Lower lobe of right lung (tissue), 2 donors: Measurements from ENCODE around the gene UBAC2. TPM values are rescaled to one million over a fixed set of nuclear protein-coding genes. Genes with fewer than 3 reads are reported as not detected.

ENCODE experiments used
- ATAC-seq, 2 donors: fragments of 200-7000 bp; cut with Tn5 transposase; one replicate each; pipeline ENCODE4 v1.9.1; 2020 to 2022; ENCODE audit warnings: mild to moderate bottlenecking in 2 of 2, moderate library complexity in 2 of 2
- DNase-seq: peaks from one replicate; pipeline ENCODE4 v3.0.0-alpha.2; 2020
- H3K27ac ChIP-seq: fragments of 200-600 bp; one replicate; pipeline ENCODE4 v1.8.0; 2022
- H3K27me3 ChIP-seq: fragments of 200-600 bp; one replicate; pipeline ENCODE4 v1.8.0; 2022; ENCODE audit warnings: low read depth
- H3K36me3 ChIP-seq: fragments of 200-600 bp; one replicate; pipeline ENCODE4 v1.8.0; 2022; ENCODE audit warnings: mild to moderate bottlenecking
- H3K4me1 ChIP-seq: fragments of 200-600 bp; one replicate; pipeline ENCODE4 v1.8.0; 2022
- H3K4me3 ChIP-seq: fragments of 200-600 bp; one replicate; pipeline ENCODE4 v1.8.0; 2022; ENCODE audit warnings: mild to moderate bottlenecking
- H3K9me3 ChIP-seq: fragments of 200-600 bp; one replicate; pipeline ENCODE4 v1.8.0; 2022
- intact Hi-C: fragments of 100-400 bp; cut with DNase I; formaldehyde crosslinking; loops from one replicate; pipeline ENCODE4 v1.11.0; 2022
- total RNA-seq: library from RNA; stranded (reverse); fragmentation: NEBNext Ultra II Directional; extraction: Animal tissue kit (Norgen Biotek cat#: 25700); gene quantifications from one replicate; pipeline ENCODE4 v1.2.1, GENCODE V29; 2021
- TF ChIP-seq, protein P1 (sequence below): fragments of 200-600 bp; IDR thresholded peaks from one replicate; pipeline ENCODE4 v1.8.0; 2022; ENCODE audit warnings: antibody characterized with exemption, mild to moderate bottlenecking
- donor health status: DM: no; HTN: yes; CAD: no; lungs with severe emphysema.

Gene UBAC2
- total RNA-seq, 1 donor from 2014 or later: 44.5 TPM

GRCh38 chr13:99273128-99273527 lies 72.5 kb downstream of the UBAC2 start:
- Histone ChIP-seq H3K4me1 (peaks cover 16% of the 10 kb centered on the region), H3K4me3 (no peak overlapping the region), H3K27me3 (no peaks in the 10 kb centered on the region), H3K9me3 (peaks cover 6% of the 10 kb centered on the region), H3K27ac (no peak overlapping the region), H3K36me3 (peaks cover under 1% of the 10 kb centered on the region)
- ATAC-seq (no peak), DNase-seq (no peak)
- TF ChIP-seq, protein P1, sequence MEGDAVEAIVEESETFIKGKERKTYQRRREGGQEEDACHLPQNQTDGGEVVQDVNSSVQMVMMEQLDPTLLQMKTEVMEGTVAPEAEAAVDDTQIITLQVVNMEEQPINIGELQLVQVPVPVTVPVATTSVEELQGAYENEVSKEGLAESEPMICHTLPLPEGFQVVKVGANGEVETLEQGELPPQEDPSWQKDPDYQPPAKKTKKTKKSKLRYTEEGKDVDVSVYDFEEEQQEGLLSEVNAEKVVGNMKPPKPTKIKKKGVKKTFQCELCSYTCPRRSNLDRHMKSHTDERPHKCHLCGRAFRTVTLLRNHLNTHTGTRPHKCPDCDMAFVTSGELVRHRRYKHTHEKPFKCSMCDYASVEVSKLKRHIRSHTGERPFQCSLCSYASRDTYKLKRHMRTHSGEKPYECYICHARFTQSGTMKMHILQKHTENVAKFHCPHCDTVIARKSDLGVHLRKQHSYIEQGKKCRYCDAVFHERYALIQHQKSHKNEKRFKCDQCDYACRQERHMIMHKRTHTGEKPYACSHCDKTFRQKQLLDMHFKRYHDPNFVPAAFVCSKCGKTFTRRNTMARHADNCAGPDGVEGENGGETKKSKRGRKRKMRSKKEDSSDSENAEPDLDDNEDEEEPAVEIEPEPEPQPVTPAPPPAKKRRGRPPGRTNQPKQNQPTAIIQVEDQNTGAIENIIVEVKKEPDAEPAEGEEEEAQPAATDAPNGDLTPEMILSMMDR: no peak
- intact Hi-C loops: no loop called here

DNA sequence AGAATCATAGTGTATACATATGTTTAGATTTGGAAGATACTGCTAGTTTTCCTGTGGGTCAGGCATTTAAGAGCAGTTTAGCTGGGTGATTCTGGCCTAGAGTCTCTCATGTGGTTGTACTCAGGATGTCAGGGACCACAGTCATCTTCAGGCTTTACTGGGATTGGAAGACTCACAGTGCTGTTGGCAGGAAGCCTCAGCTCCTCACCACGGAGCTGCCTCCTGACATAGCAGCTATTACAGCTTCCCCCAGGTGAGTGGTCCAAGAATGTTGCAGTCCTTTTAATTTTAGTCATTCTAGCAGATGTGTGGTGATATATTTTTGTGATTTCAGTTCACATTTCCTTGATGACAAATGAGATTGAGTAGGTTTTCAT lies 74.4 kb downstream of the UBAC2 start:
- peaks cover 18% of the 10 kb centered on the region for H3K4me1 ChIP-seq
- no peak overlapping the region for H3K27ac ChIP-seq
- no peak for DNase-seq
- intact Hi-C loops: no loop called here
- TF ChIP-seq, protein P1: no peak
- peaks cover 6% of the 10 kb centered on the region for H3K9me3 ChIP-seq
- H3K27me3 ChIP-seq: no peaks in the 10 kb centered on the region
- H3K36me3 ChIP-seq: no peaks in the 10 kb centered on the region
- ATAC-seq: no peak
- no peak overlapping the region for H3K4me3 ChIP-seq

GRCh38 chr13:99276706-99277105 lies 76.1 kb downstream of the UBAC2 start:
- peaks cover 6% of the 10 kb centered on the region for H3K9me3 ChIP-seq
- ATAC-seq (no peak), DNase-seq (no peak)
- H3K27ac ChIP-seq: no peak overlapping the region
- TF ChIP-seq, protein P1: peak; percentile 10
- H3K27me3 ChIP-seq: no peaks in the 10 kb centered on the region
- intact Hi-C loops: no loop called here
- no peak overlapping the region for H3K4me3 ChIP-seq
- H3K4me1 ChIP-seq: peaks cover 22% of the 10 kb centered on the region
- no peaks in the 10 kb centered on the region for H3K36me3 ChIP-seq

- DNase-seq (peak; percentile 66), ATAC-seq (peak; percentile 55 to 60)
- no peak overlapping the region for H3K27ac ChIP-seq
- no peaks in the 10 kb centered on the region for H3K27me3 ChIP-seq
- H3K9me3 ChIP-seq: peaks cover 2% of the 10 kb centered on the region
- intact Hi-C loops: no loop called here
- H3K36me3 ChIP-seq: no peaks in the 10 kb centered on the region
- TF ChIP-seq, protein P1: no peak
- H3K4me1 ChIP-seq: peaks cover 31% of the 10 kb centered on the region
- no peak overlapping the region for H3K4me3 ChIP-seq
Observed at GRCh38 chr13:99277629-99278028, 77.0 kb downstream of the UBAC2 start.

GRCh38 chr13:99278200-99278599 lies 77.5 kb downstream of the UBAC2 start:
- DNase-seq (no peak), ATAC-seq (no peak)
- intact Hi-C loops: no loop called here
- no peak overlapping the region for H3K27ac ChIP-seq
- H3K27me3 ChIP-seq: no peaks in the 10 kb centered on the region
- H3K4me3 ChIP-seq: no peak overlapping the region
- no peaks in the 10 kb centered on the region for H3K9me3 ChIP-seq
- TF ChIP-seq, protein P1: no peak
- H3K36me3 ChIP-seq: no peaks in the 10 kb centered on the region
- peaks cover 37% of the 10 kb centered on the region for H3K4me1 ChIP-seq

- no peak for ATAC-seq
- Histone ChIP-seq H3K27me3 (no peaks in the 10 kb centered on the region), H3K36me3 (no peaks in the 10 kb centered on the region), H3K4me3 (no peak overlapping the region), H3K4me1 (peaks cover 43% of the 10 kb centered on the region), H3K9me3 (no peaks in the 10 kb centered on the region), H3K27ac (no peak overlapping the region)
- no peak for DNase-seq
- intact Hi-C loops: no loop called here
- TF ChIP-seq, protein P1: no peak
Observed at GRCh38 chr13:99278843-99279242, 78.2 kb downstream of the UBAC2 start.
